Measurements from ENCODE around the gene TMEM30A. TPM values are rescaled to one million over a fixed set of nuclear protein-coding genes. Genes with fewer than 3 reads are reported as not detected.

The TMEM30A gene
- total and polyA plus RNA-seq, 4 donors, result 33.3 to 71.0 (median 45.4) TPM

- Histone ChIP-seq H3K27me3 (ENCODE audit: control insufficient read depth in 4 of 4, insufficient read depth in 4 of 4, low read length in 3 of 4) (no peaks in the 10 kb centered on the region), H3K4me3 (ENCODE audit: low read depth in 1 of 3, low read length in 3 of 3) (no peak overlapping the region), H3K27ac (ENCODE audit: low read depth in 1 of 2, low read length in 2 of 2) (no peak overlapping the region), H3K36me3 (ENCODE audit: control insufficient read depth in 4 of 4, insufficient read depth in 3 of 4, low read depth in 1 of 4, low read length in 3 of 4) (peaks cover 0 to 3% (median 0%) of the 10 kb centered on the region in 4 donors), H3K9me3 (ENCODE audit: control insufficient read depth in 4 of 4, low read length in 3 of 4) (no peaks in the 10 kb centered on the region), H3K9ac (ENCODE audit: low read depth in 1 of 2, low read length in 2 of 2) (no peak overlapping the region), H3K4me1 (ENCODE audit: control insufficient read depth in 4 of 4, insufficient read depth in 4 of 4, low read length in 3 of 4) (no peaks in the 10 kb centered on the region)
- no peak for DNase-seq (ENCODE audit: low spot score)
- WGBS, result 91% methylated on average over 2 of the region's 2 CpGs
- TF ChIP-seq CTCF (IDR thresholded peaks at IDR 0.05; ENCODE audit: low read depth, low read length, missing input control), result no peak
- TF ChIP-seq FOXA1 (IDR thresholded peaks at IDR 0.05), result no peak
These were observed 8.0 kb upstream of the TMEM30A start for GRCh38 chr6:75292555-75292954.

- H3K9ac ChIP-seq (ENCODE audit: low read depth in 1 of 2, low read length in 2 of 2), result no peak overlapping the region
- H3K9me3 ChIP-seq (ENCODE audit: control insufficient read depth in 4 of 4, low read length in 3 of 4), result no peaks in the 10 kb centered on the region
- TF ChIP-seq HNF4G (IDR thresholded peaks at IDR 0.05), result no peak
- no peak for TF ChIP-seq EGR1 (IDR thresholded peaks at IDR 0.05; ENCODE audit: low read depth in 2 of 2)
- TF ChIP-seq HNF4A (conservative IDR thresholded peaks at IDR 0.05), result no peak
- TF ChIP-seq ZBTB33 (IDR thresholded peaks at IDR 0.05), result no peak
- no peak for TF ChIP-seq TAF1 (conservative IDR thresholded peaks at IDR 0.05)
- TF ChIP-seq YY1 (IDR thresholded peaks at IDR 0.05), result no peak
- TF ChIP-seq ATF3 (IDR thresholded peaks at IDR 0.05), result no peak
- no peak for TF ChIP-seq JUND (IDR thresholded peaks at IDR 0.05)
- TF ChIP-seq NR2F2 (IDR thresholded peaks at IDR 0.05), result no peak
- no peak for TF ChIP-seq GABPA (IDR thresholded peaks at IDR 0.05 in 1 of 2, conservative IDR thresholded peaks at IDR 0.05 in 1 of 2)
- no peak for TF ChIP-seq FOXA1 (IDR thresholded peaks at IDR 0.05)
- TF ChIP-seq REST (IDR thresholded peaks at IDR 0.05), result no peak
- no peak for TF ChIP-seq RAD21 (IDR thresholded peaks at IDR 0.05)
- no peak for TF ChIP-seq SP1 (IDR thresholded peaks at IDR 0.05)
- no peak for TF ChIP-seq MAX (IDR thresholded peaks at IDR 0.05)
- no peak for DNase-seq (ENCODE audit: low spot score)
- no peak overlapping the region for H3K27ac ChIP-seq (ENCODE audit: low read depth in 1 of 2, low read length in 2 of 2)
- WGBS, result 87% methylated on average over 1 of the region's 1 CpG
- peaks cover 0 to 3% (median 0%) of the 10 kb centered on the region in 4 donors for H3K36me3 ChIP-seq (ENCODE audit: control insufficient read depth in 4 of 4, insufficient read depth in 3 of 4, low read depth in 1 of 4, low read length in 3 of 4)
- H3K4me3 ChIP-seq (ENCODE audit: low read depth in 1 of 3, low read length in 3 of 3), result no peak overlapping the region
- no peaks in the 10 kb centered on the region for H3K27me3 ChIP-seq (ENCODE audit: control insufficient read depth in 4 of 4, insufficient read depth in 4 of 4, low read length in 3 of 4)
- no peaks in the 10 kb centered on the region for H3K4me1 ChIP-seq (ENCODE audit: control insufficient read depth in 4 of 4, insufficient read depth in 4 of 4, low read length in 3 of 4)
These were observed 7.2 kb upstream of the TMEM30A start for GRCh38 chr6:75291744-75292143.

All from liver (tissue), 9 donors.